ENCODE results near the gene DPYD.

DPYD gene

DNA sequence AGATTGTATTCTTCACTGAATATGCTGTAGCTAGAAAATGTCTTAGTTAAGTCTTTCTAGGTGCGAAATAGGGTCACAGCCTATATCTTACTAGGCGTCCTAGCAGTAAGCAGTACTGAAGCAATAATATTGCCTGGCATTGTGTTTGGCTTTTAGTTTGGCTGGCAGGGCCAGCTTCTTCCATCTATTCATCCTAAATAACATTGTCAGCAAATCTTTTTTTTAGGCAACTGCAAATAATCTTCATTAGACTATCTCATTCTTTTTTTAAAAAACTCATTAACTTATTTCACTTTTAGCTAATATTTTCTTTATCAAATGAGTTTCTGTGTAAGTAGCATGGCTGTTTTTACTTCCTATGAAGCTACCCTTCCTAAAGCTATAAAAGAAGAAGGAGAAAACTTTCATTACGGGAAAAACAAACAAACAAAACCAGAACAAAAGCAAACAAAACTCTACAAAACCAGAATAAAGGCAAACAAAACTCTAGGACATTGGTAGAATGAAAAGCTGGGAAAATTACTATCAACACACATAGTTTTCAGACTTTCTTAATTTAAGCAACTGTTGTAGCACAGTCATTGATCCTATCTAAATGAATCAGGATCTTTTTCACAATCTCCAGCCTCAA is 506.0 kb downstream of the DPYD start:
- DNase-seq = no peak

DNA sequence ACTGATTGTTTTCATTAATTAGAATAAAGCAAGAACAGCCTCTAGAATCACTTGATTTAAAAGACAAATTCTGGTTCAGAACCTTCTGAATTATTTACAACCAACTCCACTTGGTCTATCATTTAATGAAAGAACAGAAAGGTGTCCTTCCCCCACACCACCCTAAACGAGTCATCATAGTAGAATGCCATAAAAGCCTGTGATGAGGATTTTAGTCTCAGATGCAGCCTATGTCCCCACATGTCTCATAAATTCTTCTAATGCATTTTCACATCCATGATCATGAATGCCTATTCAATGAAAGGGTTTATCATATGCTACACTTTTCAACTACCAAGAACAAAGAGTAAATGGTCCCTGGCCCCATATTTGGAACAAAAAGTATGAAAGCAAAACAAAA is 508.1 kb downstream of the DPYD start:
- no peak for DNase-seq

DNA sequence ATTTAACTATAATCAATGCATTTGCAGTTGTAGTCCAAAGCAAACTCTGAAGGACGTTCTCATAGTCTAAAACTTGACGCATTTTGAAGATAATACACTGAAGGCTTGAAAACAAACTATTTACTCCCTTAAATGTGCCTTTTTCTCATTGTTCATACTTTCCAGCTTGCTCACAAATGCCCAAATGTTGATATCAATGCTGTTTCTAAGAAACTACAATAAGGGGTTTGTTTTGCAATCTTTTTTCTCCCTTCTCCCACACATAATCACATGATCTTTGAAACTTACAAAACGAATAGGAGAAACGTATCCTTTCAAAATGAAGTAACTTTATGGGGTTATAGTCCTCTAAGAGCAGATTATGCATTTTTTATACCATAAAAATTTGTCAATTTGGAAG is 508.7 kb downstream of the DPYD start:
- no peak for DNase-seq

DNA sequence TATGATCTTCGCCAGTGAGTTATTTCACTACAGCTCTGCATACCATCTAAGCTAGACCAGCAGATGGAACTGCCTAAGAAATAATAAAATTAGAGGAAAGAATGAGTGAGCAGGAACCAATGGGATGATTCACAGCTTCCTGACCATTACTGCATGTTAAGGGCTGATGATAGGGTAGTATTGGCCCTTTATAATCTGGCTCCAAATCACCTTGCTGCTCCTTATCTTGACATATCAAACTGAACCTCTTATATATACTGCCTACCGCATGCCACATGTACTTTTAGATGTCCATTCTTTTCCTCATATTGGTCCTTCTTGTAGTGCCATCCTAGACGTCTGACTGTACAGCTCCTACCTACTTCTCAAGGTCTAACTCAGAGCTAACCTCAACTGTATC is 524.4 kb downstream of the DPYD start:
- DNase-seq = no peak

DNA sequence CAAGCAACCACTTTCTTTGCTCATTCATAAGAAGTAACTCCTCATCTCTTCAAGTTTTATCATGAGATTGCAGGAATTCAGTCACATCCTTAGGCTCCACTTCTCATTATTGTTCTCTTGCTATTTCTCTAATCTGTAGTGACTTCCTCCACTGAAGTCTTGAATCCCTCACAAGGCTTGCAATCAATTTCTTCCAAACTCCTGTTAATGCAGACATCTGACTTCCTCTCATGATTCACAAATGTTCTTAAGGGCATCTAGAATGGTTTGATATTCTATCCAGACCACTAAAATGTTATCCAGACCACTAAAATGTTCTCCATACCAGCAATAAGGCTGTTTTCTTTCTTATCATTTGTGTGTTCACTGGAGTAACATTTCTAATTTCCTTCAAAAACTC is 528.1 kb downstream of the DPYD start:
- DNase-seq = no peak

DNA sequence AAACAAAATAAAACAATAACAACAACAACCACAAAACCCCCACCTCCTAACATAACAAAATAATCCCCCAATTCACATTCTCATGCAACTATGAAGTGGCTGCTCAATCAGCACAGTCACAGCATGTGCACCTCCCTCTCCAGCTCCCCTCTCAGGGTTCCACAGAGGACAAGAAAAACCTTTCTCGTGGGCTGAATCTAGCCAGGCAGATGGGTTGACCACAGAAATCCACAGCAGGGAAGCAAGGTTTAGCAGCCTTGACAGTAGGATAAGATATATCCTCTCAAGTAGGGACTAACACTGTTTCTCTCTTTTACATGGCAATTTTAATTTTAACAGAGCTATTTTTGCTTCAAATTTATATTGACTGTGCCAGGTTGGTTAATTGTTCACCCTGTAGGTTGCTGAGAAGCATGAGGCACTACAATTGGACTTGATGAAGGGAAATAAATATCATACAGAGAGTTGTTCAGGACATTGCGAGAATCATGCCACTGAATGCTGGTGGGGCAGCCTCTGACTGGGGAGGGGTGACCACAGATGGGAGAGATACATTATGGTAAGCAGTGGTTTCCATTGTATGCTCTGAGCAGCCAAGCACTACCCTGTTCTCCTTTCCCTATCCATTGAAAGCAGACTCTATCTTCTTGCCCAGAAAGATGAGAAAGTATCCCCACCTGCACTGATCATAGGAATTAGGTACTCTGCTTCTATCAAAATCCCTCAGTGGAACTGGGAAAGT is 535.1 kb downstream of the DPYD start:
- no peak for DNase-seq

DNA sequence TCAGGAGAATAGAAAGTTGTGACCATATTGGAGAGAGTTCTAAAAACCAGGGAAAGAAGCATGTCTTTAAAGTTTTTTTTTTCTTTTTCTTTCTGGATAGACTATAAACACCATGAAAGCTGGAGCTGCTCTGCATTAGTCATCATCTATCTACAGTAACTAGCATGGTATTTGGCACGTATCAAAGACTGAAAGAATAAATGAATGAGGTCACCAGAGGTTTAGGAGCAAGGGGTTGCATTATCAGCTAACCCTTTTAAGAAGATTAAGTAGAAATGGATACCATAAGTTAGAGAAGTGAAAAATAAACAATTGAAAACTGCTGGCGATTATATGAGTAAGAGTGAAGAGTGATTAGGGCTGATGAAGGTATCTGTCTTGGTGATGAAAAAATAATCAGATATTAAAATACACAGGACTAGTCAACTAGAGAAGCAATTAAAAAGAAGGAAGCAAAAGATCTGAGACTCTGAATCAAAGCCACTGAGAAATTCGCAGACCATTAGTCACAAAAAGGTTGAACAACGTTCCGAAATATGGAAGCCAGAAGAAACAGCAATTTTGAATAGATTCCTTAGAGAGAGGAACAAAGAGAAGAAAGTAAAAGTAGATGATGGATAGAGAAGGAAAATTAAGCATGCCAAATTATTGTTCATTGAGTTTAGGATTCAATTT is 536.4 kb downstream of the DPYD start:
- DNase-seq = peak in 1 of 2 experiments; percentile 30

DNA sequence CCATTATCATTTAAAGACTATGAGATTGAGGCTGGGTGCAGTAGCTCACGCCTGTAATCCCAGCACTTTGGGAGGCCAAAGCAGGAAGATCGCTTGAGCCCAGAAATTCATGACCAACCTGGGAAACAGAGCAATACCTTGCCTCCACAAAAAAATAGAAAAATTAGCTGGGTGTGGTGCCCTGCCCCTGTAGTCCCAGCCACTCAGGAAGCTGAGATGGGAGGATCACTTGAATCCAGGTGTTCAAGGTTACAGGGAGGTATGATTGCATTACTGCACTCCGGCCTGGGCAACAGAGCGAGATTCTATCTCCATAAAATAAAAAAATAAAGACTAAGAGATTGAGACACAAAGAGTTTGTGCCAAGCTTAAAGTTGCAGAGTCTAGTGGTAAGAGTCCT is 537.0 kb downstream of the DPYD start:
- no peak for DNase-seq

DNA sequence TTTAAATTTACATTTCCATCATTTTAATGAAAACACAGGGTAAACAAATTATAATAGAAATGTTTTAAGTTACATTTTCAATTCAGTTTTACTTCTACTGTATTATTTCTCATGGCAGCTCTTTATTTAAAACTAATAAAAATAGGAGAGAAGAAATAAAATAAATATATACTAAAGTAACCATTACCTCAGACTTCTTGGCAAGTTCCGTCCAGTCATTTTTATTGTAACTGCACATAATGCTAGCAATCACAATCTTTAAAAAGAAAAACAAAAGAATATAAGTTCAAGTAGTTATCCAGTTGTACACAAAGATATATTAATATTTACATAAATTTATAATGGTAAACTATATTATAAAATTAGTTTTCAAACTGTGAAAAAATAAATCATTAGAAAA is 538.6 kb downstream of the DPYD start:
- no peak for DNase-seq

DNA sequence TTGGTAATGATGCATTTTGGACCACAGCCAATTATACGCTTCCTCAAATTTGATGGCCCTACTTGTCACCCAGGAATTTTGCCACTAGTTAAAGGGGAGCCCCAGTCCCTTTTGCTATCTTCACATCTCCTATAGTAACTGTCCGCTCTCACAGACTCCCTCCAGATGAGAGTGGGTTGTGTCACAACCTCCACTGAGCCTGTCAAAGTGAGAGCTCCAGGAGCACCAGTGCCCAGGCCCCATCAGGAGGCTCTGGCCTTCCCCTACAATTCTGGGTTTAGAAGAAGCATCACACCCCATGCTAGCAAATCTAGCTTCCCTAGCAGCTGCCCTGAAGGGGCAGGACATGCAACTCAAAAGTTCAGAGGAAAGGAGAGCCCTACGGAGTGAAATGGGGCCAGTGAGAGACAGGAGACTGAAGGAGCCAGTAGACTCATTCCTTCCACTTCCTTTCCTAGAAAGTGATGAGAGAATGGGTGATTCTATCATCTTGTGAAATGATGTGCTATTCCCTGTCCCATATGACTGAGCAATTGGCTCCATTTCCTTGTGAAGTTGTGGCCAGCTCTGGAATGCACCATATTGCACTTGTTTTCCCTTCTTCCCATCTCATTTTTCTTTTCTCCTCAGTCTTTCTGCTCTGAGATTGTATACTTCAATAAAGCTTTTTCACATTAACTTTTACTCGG is 541.3 kb downstream of the DPYD start:
- DNase-seq = peak; percentile 69 to 75

DNA sequence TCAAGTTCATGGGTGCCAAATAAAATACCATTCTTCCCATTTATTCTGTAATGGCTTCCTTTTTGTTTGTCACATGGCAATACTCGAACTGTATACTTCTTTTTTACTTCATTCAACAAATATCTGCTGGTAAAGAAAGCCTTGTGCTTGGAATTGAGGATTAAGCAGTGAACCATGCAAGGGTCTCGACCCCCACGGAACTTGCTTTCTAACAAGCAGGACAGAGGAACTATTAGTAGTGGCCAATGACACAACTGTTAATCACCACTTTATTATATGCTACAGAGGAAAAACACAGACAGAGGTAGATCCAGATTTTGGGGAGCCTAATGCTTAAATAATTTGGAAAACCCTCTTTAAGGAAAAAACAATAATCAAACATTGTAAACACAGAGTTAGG is 542.2 kb downstream of the DPYD start:
- DNase-seq = no peak

DNA sequence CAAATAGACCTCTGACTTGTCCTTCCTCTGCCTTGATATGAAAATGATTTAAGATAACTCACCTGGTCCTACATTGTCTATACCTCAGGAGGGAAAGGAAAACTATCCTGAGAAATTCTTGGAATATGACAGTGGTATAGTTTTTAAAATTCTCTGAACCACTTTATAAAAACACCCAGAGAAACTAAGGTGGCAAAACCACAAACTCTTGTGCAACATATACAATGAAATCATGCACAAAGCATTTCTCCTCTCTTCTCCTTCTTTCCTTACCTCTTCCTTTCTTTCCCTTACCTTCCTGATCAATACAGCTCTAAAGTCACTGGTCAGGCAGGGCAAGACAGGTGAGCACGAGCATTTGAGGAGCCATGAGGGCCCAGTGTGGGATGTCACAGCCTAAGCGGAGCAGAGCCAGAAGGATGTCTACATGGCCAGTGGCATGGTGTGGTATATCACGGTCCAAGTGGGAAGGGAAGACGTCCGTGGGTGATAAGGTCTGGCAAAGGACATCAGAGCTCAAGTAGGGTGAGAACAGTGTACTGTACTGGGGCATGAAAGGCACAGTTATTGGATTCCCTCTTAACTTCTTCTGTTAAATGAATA is 543.3 kb downstream of the DPYD start:
- no peak for DNase-seq

DNA sequence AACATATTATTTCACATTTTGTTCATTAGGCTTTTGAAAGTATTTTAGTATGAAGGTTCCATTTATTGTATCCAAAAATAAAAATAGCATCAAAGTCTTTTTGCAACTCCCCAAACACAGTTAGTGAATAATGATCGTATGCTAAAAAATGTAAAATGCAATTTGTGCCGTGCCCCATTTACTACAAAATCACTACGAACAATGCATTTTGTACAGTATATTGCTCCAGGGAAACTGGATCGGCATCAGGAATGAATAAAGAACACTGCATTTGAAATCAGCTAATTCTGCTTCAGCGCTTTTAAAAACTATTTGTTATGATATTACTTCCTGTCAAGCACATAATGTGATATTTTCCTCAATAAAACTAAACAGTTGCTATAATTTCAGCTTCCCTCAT is 547.8 kb downstream of the DPYD start:
- no peak for DNase-seq

DNA sequence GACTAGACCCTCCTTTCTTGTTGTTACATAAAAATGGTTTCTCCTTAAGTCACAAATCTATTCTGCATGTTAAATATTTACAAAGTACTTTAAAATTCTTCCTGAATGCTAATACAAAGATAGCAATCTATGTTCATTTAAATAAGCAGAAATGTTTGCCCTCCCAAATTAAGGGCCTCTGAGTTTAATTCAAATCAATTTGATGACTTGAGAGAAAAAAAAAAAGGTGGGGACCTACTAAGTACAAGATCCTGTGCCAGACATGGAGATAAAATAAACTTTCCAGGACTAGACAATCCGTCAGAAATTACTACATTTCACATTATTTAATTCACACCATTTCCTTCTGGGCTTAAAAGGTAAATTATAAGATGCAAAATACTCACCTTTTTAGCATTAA is 548.3 kb downstream of the DPYD start:
- DNase-seq = no peak

DNA sequence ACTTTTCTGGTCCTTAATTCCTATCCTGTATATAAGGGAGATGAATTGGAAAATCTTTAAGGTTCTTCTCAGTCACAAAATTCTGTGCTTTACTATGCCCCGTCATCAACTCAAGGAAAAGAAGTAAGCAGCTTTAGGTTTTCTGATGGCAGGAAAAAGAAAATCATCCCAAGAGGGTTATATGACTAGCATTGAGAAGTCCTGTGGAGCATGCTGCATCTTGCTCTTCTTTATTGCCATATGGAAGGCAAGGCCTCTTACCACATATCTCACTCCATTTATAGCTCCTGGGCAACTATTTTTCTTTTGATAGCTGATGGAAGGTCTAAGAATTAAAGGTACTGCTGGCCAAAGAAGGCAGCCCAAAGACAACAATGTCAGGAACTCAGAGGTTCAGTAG is 552.5 kb downstream of the DPYD start:
- DNase-seq = no peak

DNA sequence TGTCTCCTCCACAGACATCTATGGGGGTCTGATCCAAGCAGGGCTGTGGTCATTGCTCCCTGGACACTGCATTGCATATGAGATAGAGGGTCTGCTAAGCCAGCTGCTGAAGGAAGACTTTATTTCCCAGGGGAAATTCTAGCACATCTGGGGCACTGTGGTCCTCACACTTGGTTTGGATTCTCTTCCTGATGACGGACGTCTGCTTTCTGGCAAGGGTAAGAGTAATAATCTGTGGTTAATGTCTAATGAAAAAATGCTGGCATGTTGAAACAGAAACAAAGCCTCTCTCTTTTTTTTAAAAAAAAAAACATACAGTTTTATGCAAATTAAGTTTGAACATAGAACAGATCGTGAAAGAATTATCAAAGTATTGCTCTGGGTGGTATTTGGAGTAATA is 553.9 kb downstream of the DPYD start:
- no peak for DNase-seq

DNA sequence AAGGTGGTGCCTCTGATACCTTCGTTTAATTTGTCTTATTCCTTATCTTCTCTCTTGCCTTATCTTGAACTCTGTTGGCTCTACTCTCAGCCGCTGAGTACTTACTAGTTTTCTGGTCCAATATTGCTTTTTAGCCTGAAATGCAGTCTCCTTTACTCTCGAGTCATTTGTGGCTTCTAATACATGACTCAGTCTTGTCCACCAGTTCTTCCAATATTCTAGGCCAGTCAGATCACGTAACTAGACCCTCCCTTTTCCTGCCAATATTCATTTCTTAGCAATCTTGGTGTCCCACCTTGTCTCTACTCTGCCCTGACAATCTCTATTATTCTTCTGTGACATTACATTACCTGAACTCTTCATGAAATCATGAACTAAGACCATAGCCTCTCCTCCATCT is 555.8 kb downstream of the DPYD start:
- no peak for DNase-seq

DNA sequence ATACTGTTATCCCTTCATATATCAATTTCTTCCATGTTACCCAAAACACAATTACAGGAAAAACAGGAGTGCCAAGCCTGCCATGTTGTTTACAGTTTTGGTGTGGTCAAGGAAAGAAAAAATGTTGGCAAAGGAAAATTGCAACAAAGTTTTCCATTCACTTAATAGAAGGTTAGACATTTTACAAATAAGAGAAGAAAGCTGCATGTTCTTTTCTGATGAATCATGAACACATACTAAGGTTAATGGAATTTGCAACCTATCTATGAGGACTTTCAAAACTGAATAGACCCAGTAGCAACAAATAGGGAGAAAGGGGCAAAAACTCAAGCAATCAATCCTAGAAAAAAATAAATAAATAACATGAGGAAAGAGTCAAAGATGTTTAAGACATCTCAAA is 556.7 kb downstream of the DPYD start:
- DNase-seq = no peak

DNA sequence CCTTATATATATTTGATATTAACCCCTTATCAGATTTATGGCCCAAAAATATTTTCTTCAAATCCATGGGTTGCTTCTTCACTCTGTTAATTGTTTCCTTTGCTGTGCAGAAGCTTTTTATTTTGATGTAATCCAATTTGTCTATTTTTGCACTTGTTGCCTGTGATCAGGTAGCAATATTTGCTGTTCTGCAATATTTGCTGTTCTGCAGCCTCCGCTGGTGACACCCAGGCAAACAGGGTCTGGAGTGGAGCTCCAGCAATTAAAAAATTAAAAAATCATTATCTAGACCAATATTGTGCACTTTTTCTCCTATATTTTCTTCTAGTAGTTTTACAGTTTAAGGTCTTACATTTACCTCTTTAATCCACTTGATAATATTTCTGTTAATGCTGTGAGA is 564.5 kb downstream of the DPYD start:
- no peak for DNase-seq

DNA sequence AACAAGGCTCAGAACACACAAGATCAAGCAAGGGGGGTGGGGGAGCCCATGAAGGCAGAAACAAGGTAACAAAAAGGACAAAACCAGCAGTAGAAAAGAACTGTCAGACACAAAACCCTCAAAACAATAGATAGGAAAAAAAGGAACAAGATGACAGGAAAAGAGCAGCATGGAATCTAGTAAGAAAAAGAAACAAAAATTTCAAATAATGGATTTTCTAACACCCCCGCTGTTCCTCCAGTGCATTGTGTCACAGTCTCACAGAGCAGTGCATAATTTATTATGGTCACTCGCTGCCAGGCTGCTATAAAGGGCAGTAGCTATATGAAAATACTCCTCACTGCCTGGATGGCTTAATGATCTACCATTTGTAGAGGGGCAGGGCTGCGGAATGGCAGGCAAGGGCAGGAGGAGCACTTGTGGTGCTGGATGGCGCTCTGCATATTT is 567.9 kb downstream of the DPYD start:
- DNase-seq = no peak

DNA sequence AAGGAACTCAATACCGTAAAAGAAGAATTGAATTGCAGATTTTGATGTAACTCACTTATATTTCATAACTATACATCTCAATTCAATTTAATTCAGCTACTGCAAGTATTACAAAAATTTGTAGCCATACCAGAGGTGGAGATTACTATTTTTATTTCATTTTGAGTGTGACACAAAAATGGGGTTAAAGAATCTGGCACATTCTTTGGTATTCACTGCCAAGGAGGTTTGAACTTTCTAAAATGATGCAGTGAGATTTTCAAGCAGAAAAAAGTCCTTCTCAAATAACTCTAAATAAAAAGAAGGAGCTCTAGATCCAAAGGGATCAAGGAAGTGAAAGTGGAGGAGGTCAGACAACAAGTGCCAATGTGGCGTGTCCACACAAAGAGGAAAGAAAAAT is 569.0 kb downstream of the DPYD start:
- DNase-seq = no peak

DNA sequence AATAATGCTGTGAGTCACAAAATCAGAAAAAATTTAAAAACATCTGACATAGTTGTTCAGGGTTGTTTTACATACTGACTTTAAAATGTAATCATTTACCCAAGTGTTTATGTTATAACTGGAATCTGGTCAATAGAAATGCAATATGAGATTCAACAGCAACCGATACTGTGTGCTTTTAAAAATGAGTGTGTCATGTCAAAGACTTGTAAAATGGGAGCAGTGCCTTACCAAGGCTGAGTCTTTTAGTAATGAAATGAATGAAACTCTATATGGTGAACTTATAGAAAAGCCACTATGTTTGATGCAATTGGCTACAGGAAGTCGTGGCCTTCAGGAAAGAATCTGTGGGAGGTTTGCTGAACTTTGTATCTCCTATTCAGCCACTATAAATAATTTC is 570.2 kb downstream of the DPYD start:
- DNase-seq = no peak

DNA sequence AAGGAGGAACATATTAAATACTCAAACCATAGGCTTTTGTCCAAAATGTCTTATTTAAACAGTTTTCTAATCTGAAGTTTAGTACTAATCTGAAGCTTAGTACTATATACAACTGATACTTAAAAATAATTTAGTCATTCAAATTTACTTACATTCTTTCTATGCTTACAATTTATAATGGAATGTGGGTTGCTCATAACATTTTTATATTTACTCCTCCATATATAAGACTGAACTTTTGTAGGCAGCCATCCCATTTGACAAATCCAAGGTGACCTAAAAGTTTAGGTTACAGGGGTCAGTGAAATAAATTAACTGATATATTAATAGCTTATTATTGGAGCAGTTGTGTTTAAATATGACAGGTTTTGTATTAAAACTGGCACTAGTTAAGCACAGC is 570.6 kb downstream of the DPYD start:
- no peak for DNase-seq

Measured in NCI-H446 (cell line).